Ishikawa (cell line): ENCODE measurements around the gene MED15.

Source experiments
- CEBPB ChIP-seq: IDR thresholded peaks from 2 replicates; pipeline ENCODE4 v1.6.1; 2012
- CREB1 ChIP-seq: IDR thresholded peaks from 2 replicates; pipeline ENCODE4 v1.6.1; 2012; ENCODE audit warnings: low read depth
- EGR1 ChIP-seq: IDR thresholded peaks from 2 replicates; pipeline ENCODE4 v1.6.1; 2012
- EP300 ChIP-seq: IDR thresholded peaks from 2 replicates; pipeline ENCODE4 v1.6.1; 2012; ENCODE audit warnings: borderline replicate concordance
- FOXM1 ChIP-seq: IDR thresholded peaks from 2 replicates; pipeline ENCODE4 v1.6.1; 2012; ENCODE audit warnings: low read depth, borderline replicate concordance
- MAX ChIP-seq: IDR thresholded peaks from 2 replicates; pipeline ENCODE4 v1.6.1; 2012
- NFIC ChIP-seq: IDR thresholded peaks from 2 replicates; pipeline ENCODE4 v1.6.1; 2012
- RAD21 ChIP-seq: IDR thresholded peaks from 2 replicates; pipeline ENCODE4 v1.6.1; 2012; ENCODE audit warnings: low read depth
- REST ChIP-seq: IDR thresholded peaks from 2 replicates; pipeline ENCODE4 v1.6.1; 2012; ENCODE audit warnings: low read depth, mild to moderate bottlenecking
- TAF1 ChIP-seq: IDR thresholded peaks from 2 replicates; pipeline ENCODE4 v1.6.1; 2012; ENCODE audit warnings: low read depth, mild to moderate bottlenecking
- TEAD4 ChIP-seq: IDR thresholded peaks from 2 replicates; pipeline ENCODE4 v1.6.1; 2012
- USF1 ChIP-seq: IDR thresholded peaks from 2 replicates; pipeline ENCODE4 v1.6.1; 2012
- YY1 ChIP-seq: IDR thresholded peaks from 2 replicates; pipeline ENCODE4 v1.6.1; 2012; ENCODE audit warnings: low read depth
- ZBTB7A ChIP-seq: IDR thresholded peaks from 2 replicates; pipeline ENCODE4 v1.6.1; 2012; ENCODE audit warnings: low read depth

The MED15 gene

GRCh38 chr22:20514658-20515406, 7.4 kb downstream of the MED15 start:
- no peak for TF ChIP-seq CEBPB
- no peak for TF ChIP-seq NFIC
- TF ChIP-seq FOXM1 = no peak
- no peak for TF ChIP-seq TAF1
- no peak for TF ChIP-seq YY1
- TF ChIP-seq RAD21 = no peak
- TF ChIP-seq ZBTB7A = no peak
- TF ChIP-seq CREB1 = no peak
- TF ChIP-seq TEAD4 = no peak

GRCh38 chr22:20516399-20516798, 9.0 kb downstream of the MED15 start:
- TF ChIP-seq NFIC (no peak), EP300 (no peak), CREB1 (no peak), REST (no peak), CEBPB (no peak), RAD21 (no peak), TEAD4 (no peak)

GRCh38 chr22:20517422-20517821, 10.0 kb downstream of the MED15 start:
- TF ChIP-seq EP300 (no peak), FOXM1 (no peak), RAD21 (no peak), MAX (no peak), REST (no peak)

GRCh38 chr22:20517841-20518592, 10.6 kb downstream of the MED15 start:
- TF ChIP-seq RAD21 (no peak), EGR1 (no peak), EP300 (no peak), FOXM1 (no peak), USF1 (no peak), ZBTB7A (no peak), CREB1 (no peak), CEBPB (no peak), MAX (no peak), YY1 (no peak), REST (no peak)

GRCh38 chr22:20519558-20519957, 12.1 kb downstream of the MED15 start:
- TF ChIP-seq TEAD4 = no peak
- TF ChIP-seq CREB1 = no peak
- TF ChIP-seq ZBTB7A = no peak
- TF ChIP-seq FOXM1 = no peak
- TF ChIP-seq MAX = no peak
- no peak for TF ChIP-seq CEBPB
- no peak for TF ChIP-seq EP300
